GM18498 (cell line): ENCODE data around the gene CBX8.

ENCODE experiments used
- ATAC-seq: cut with Tn5 transposase; IDR thresholded peaks from one replicate; pipeline ENCODE4 v1.9.1; 2021; ENCODE audit warnings: mild to moderate bottlenecking, moderate library complexity; ENCODE audit not compliant: unreplicated experiment

The CBX8 gene

GRCh38 chr17:79795795-79796443, 958 bp downstream of the CBX8 start:
- ATAC-seq: no peak

DNA sequence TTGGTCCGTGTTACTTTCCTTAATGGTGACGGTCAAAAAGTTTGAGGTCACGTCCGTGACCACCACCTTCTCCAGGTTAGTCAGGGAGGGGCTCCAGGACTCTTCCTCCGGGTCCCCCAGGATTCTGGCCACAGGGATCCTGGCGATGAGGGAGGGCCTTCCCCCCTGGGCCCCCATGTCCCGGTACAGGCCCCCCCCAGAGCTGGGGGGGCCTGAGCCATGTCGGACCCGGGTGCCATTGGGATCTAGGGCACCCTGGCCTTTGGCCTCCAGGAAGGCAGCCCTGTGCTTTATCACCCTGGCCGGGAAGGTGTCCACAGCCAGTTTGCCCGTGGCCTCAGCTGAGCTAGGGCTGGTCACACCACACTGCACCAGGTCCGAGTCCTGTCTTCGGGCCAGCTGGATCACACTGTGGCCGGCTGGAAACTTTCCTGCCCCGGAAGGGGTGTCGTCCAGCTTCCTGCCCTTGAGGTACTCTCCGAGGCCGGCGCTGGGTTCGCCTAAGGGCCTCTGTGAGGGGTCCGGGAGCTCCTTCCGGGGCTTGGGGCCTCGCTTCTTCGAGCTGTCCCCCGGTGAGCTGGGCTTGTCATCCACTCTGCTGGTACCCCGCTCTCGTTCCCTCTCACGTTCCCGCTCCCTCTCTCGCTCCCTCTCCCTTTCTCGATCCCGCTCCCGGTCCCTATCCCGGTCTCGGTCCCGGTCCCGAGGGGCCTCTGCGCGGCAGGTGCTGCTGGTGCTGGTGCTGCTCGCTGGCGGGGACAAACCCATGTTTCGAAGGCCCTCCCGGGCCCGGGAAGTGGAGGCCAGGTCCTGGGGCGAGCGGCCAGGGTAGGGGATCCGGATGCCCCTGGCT, 2.0 kb downstream of the CBX8 start:
- ATAC-seq: no peak

DNA sequence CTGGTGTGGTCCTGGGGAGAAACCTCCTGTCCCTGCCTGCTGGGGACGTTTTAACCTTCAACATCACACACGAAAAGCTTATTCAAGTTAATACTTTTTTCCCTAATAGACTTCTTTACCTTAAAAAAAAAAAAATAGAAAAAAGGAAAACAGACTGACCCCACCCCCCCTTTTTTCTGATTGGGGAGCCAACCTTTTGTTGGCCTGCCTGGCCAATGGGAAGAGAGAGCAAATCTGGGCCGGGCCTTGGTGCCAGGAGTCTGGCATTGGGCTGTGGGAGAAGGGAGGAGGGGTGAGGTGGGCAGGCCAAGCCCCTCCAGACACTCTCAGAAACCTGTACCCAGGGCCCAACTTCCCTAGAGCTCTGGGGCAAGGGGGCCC, 3.0 kb downstream of the CBX8 start:
- no peak for ATAC-seq

- ATAC-seq: no peak
Measured at GRCh38 chr17:79792984-79793923, 3.6 kb downstream of the CBX8 start.

GRCh38 chr17:79792341-79792871, 4.5 kb downstream of the CBX8 start:
- ATAC-seq: no peak

DNA sequence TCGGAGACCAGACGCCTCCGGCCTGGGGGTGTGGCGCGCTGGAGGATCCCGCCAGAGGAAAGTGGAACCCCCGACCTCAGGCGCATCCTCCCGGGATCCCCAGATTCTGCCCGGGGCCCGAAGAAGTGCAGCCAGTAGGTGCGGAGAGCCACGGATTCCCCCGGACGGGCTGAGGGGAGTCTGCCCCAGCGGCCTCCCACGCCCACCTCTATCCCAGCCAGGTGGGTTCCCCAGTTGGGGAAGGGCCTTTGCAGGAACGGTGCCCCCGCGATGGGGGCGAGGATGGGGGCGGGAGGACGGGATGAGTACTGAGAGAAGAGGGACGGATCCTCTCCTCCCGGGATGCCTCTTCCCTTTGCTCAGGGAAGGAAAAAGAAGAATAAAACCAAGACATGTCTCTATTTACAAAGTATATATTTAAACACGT, 5.1 kb downstream of the CBX8 start:
- no peak for ATAC-seq

GRCh38 chr17:79790805-79791734, 5.8 kb downstream of the CBX8 start:
- no peak for ATAC-seq

DNA sequence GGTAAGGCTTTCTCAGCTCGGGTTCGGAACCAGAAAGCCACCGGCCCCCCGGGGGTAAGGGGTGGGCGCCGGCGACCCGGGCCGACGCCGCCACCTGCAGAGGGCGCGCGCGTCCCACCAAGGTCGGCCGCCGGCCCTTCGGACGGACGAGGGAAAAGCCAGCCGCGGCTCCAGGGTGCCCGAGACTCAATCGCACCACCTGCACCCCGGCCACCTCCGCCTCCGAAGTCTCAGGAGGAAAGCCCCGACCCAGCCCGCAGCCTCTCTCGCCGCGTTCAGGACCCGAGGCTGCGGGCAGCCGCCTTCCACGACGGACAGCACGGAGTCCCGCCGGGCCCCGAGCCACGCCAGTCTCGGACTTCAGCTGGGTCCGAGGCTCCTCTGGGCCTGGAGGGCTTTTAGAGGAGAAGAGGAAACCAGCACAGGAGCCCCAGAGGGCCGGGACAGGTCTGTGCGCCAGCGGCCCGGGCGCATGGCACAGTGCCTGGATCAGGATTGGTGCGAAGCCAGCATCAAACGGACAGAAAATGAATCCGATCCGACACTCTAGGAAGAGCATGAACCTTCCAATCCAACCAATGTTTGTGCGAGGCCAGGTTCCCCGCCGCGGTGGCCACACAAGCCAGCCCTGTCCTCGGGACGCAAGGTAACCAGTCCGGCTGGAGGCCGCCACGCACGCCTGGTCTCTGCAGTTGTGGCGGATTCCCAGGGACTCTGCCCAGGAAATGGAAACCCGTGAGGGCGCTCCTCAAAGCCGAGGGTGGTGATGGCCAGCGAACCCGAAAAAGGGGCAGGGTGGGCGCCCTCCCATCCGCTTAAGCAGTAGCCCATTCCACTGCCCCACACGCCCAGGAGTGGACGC, 6.7 kb downstream of the CBX8 start:
- ATAC-seq: no peak

GRCh38 chr17:79788989-79789942, 7.6 kb downstream of the CBX8 start:
- ATAC-seq: no peak

DNA sequence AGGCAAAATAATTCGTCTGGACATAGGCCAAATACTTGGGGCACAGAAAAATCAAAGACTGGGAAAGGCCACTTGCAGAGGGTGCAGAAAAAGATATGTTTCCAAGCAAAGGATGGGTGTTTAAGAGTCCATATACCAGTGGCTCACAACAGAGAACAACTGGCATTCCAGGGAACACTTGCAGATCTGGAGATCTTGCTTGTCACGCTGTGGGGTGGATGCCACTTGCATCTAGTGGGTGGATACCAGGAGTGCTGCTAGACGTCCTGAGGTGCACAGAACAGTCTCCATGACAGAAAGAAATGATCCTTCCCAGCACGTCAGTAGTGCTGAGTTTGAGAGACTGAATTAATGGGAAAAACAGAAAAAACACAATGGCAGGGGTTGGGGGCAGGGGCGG, 8.4 kb downstream of the CBX8 start:
- no peak for ATAC-seq

DNA sequence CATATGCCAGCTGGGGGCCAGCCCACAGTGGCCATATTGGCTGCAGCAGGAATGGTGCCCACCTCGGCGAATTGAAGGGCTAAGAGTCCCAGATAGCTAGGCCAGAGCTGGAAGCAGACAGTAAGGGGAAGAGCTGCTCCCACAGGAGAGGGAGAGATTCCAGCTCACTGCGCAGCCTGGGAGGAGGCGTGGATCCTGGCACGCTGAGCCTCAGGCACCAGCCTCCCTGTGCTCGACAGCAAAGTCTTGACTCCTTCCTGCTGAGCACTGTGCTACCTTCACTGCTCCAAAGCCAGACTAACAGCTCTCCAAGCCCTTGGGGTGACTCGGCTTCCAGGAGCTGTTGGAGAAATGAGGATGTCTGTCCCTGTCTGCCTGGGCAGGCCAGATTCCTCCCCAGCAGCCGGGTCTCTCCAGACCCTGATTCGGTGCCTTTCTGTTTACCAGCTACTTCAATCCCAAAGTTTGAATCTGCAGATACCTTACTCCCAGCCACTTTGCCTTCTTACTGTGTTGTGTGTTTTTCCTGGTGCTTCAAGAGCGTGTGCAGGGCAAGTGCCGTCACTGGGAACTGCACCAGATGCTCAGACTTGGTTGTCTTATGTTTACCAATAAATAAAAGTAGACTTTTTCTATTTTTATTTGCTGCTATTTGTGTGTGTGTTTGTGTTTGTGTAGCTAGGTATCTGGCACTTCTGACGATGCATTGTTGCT, 9.8 kb downstream of the CBX8 start:
- ATAC-seq: no peak

- ATAC-seq: no peak
Measured at GRCh38 chr17:79785900-79786810, 10.7 kb downstream of the CBX8 start.

DNA sequence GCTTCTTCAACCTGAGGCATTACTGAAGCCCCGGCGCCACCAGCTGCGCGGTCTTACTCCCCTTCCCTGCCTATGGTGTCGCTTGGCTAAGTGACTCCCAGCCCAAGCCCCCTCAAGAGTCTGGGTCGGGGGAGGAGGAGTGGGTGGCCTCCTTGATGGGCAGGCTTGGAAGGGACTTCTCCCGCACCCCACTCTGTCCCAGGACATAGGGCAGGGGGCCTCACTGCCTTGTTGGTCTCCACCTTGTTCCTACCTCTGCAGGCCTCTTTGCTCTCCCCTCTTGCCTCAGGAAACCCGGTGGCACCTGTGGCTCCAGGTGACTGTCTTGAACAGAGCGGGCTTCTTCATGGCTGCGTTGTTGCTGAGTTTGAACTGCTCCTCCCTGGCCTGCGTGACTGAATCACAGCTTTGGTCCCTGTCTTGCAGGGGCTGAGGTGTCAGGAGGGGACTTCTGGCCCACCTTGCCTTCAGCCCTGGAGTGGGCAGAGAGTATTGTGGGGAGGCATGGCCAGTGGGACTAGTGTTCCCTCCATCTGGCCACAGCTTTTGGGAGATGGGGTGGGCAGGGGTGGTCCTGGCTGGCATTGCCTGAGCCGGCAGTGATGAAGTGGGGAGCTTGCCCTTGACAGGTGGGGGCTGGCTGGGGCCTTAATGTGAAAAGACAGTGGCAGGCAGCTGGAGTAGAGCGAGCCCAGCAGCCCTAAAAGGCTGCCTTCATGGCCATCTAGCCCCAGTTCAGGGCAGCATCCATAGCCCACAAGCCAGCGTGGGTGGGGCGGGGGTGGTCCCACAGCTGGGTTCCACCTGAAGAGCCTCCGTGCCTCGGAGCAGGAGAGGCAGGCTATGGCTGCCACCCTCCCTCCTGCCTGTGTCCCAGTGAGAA, 11.6 kb downstream of the CBX8 start:
- ATAC-seq: no peak

- no peak for ATAC-seq
Measured at GRCh38 chr17:79784353-79785016, 12.4 kb downstream of the CBX8 start.

GRCh38 chr17:79783891-79784290, 13.0 kb downstream of the CBX8 start:
- no peak for ATAC-seq
